MM.1S (cell line): ENCODE data around the gene VSX1.

Experiments
- DNase-seq: peaks from one replicate; pipeline ENCODE4 v3.0.0-alpha.2; 2015
- H2AFZ ChIP-seq: fragments of 300-600 bp; sonication (generic); 2 replicates; pipeline ENCODE4 v1.6.0; 2016; ENCODE audit warnings: antibody characterized with exemption, low read length
- H3F3A ChIP-seq: fragments of 300-600 bp; sonication (generic); 2 replicates; pipeline ENCODE4 v1.6.1; 2016; ENCODE audit warnings: mild to moderate bottlenecking, antibody characterized with exemption, low read length, moderate library complexity, mixed read lengths; ENCODE audit not compliant: insufficient read depth
- H3K27ac ChIP-seq: fragments of 300-600 bp; sonication (generic); 2 replicates; pipeline ENCODE4 v1.5.1; 2016; ENCODE audit warnings: mild to moderate bottlenecking, low read length
- H3K27me3 ChIP-seq: fragments of 300-600 bp; sonication (generic); replicated peaks from 2 replicates; pipeline ENCODE4 v1.6.0; 2016; ENCODE audit warnings: low read length; ENCODE audit not compliant: insufficient read depth
- H3K36me3 ChIP-seq: fragments of 300-600 bp; sonication (generic); replicated peaks from 2 replicates; pipeline ENCODE4 v1.6.1; 2016; ENCODE audit warnings: mild to moderate bottlenecking, low read length, mixed read lengths; ENCODE audit not compliant: insufficient read depth
- H3K4me1 ChIP-seq: fragments of 300-600 bp; sonication (generic); 2 replicates; pipeline ENCODE4 v1.6.1; 2016; ENCODE audit warnings: low read length, mixed read lengths
- H3K4me2 ChIP-seq: fragments of 300-600 bp; sonication (generic); 2 replicates; pipeline ENCODE4 v1.6.0; 2016; ENCODE audit warnings: low read depth, low read length
- H3K4me3 ChIP-seq: fragments of 300-600 bp; sonication (generic); 2 replicates; pipeline ENCODE4 v1.5.1; 2016; ENCODE audit warnings: low read length, mixed read lengths
- H3K79me2 ChIP-seq: fragments of 300-600 bp; sonication (generic); 2 replicates; pipeline ENCODE4 v1.6.1; 2016; ENCODE audit warnings: mixed run types, low read length, mixed read lengths
- H3K9ac ChIP-seq: fragments of 300-600 bp; sonication (generic); 2 replicates; pipeline ENCODE4 v1.6.1; 2016; ENCODE audit warnings: low read length, mixed read lengths
- H3K9me2 ChIP-seq: fragments of 300-600 bp; sonication (generic); replicated peaks from 2 replicates; pipeline ENCODE4 v1.6.1; 2016; ENCODE audit warnings: mild to moderate bottlenecking, low read length, mixed read lengths; ENCODE audit not compliant: insufficient read depth
- H3K9me3 ChIP-seq: fragments of 300-600 bp; sonication (generic); replicated peaks from 2 replicates; pipeline ENCODE4 v1.6.1; 2016; ENCODE audit warnings: mild to moderate bottlenecking, low read length, mixed read lengths; ENCODE audit not compliant: insufficient read depth
- H4K20me1 ChIP-seq: fragments of 300-600 bp; sonication (generic); 2 replicates; pipeline ENCODE4 v1.6.1; 2016; ENCODE audit warnings: mild to moderate bottlenecking, low read length, moderate library complexity, mixed read lengths; ENCODE audit not compliant: insufficient read depth
- CTCF ChIP-seq: fragments of 300-600 bp; sonication (generic); IDR thresholded peaks from 2 replicates; pipeline ENCODE4 v1.5.1; 2016; ENCODE audit warnings: antibody characterized with exemption, low read length, mixed read lengths
- EZH2 ChIP-seq: fragments of 300-600 bp; sonication (generic); optimal IDR thresholded peaks from 2 replicates; pipeline ENCODE3; 2017; ENCODE audit warnings: low read depth, mild to moderate bottlenecking, antibody characterized with exemption, low read length, mixed read lengths
- EZH2phosphoT487 ChIP-seq: fragments of 300-600 bp; sonication (generic); IDR thresholded peaks from 2 replicates; pipeline ENCODE4 v1.6.1; 2018; ENCODE audit warnings: antibody characterized with exemption, low read length

The VSX1 gene

GRCh38 chr20:25076731-25077609, 5.0 kb downstream of the VSX1 start:
- no peak for TF ChIP-seq EZH2
- peak; percentile 68 for TF ChIP-seq CTCF
- no peaks in the 10 kb centered on the region for H3K79me2 ChIP-seq
- 0 out of 2 replicates have a peak, but pooled peaks cover 8% of the 10 kb centered on the region for H3K4me1 ChIP-seq
- H2AFZ ChIP-seq = 0 out of 2 replicates have a peak overlapping the region, but pooled peaks have one; percentile 10
- H3K27me3 ChIP-seq = 0 out of 2 replicates have a peak, but pooled peaks cover 12% of the 10 kb centered on the region
- no peaks in the 10 kb centered on the region for H3K9me2 ChIP-seq
- H3K36me3 ChIP-seq = no peaks in the 10 kb centered on the region
- H4K20me1 ChIP-seq = no peaks in the 10 kb centered on the region
- no peak overlapping the region; the same call in 1 of the 2 replicates for H3K4me3 ChIP-seq
- H3K9me3 ChIP-seq = no peaks in the 10 kb centered on the region
- DNase-seq = peak; percentile 86
- no peak overlapping the region for H3K27ac ChIP-seq
- no peak overlapping the region for H3K9ac ChIP-seq
- H3F3A ChIP-seq = no peaks in the 10 kb centered on the region
- H3K4me2 ChIP-seq = peak overlapping the region; percentile 50

- Histone ChIP-seq H3K4me1 (0 out of 2 replicates have a peak, but pooled peaks cover 8% of the 10 kb centered on the region), H4K20me1 (no peaks in the 10 kb centered on the region), H3K27ac (no peak overlapping the region), H3K4me3 (no peak overlapping the region), H3F3A (no peaks in the 10 kb centered on the region), H2AFZ (no peak overlapping the region), H3K9me3 (no peaks in the 10 kb centered on the region), H3K36me3 (no peaks in the 10 kb centered on the region), H3K79me2 (no peaks in the 10 kb centered on the region), H3K27me3 (0 out of 2 replicates have a peak, but pooled peaks cover 12% of the 10 kb centered on the region), H3K9me2 (no peaks in the 10 kb centered on the region), H3K4me2 (no peak overlapping the region), H3K9ac (no peak overlapping the region)
- no peak for TF ChIP-seq CTCF
- TF ChIP-seq EZH2 = no peak
- no peak for TF ChIP-seq EZH2phosphoT487
- no peak for DNase-seq
Measured at GRCh38 chr20:25076201-25076600, 5.7 kb downstream of the VSX1 start.

- 0 out of 2 replicates have a peak, but pooled peaks cover 8% of the 10 kb centered on the region for H3K4me1 ChIP-seq
- H3K4me3 ChIP-seq = no peak overlapping the region
- H3K9me3 ChIP-seq = no peaks in the 10 kb centered on the region
- H3F3A ChIP-seq = no peaks in the 10 kb centered on the region
- H4K20me1 ChIP-seq = no peaks in the 10 kb centered on the region
- no peak overlapping the region for H3K9ac ChIP-seq
- H3K27ac ChIP-seq = no peak overlapping the region
- H2AFZ ChIP-seq = no peak overlapping the region
- no peaks in the 10 kb centered on the region for H3K79me2 ChIP-seq
- no peak for TF ChIP-seq CTCF
- TF ChIP-seq EZH2 = no peak
- no peak for TF ChIP-seq EZH2phosphoT487
- no peak for DNase-seq
- H3K36me3 ChIP-seq = no peaks in the 10 kb centered on the region
- H3K27me3 ChIP-seq = 0 out of 2 replicates have a peak, but pooled peaks cover 7% of the 10 kb centered on the region
- no peaks in the 10 kb centered on the region for H3K9me2 ChIP-seq
- H3K4me2 ChIP-seq = no peak overlapping the region
Measured at GRCh38 chr20:25073544-25073943, 8.4 kb downstream of the VSX1 start.
